Measurements from ENCODE around the gene GATA2.

GRCh38 chr3:128487538-128487812, 5.5 kb downstream of the GATA2 start:
- TF ChIP-seq CTCF (IDR thresholded peaks at IDR 0.05) (no peak), POLR2AphosphoS5 (IDR thresholded peaks at IDR 0.05) (no peak), POLR2A (IDR thresholded peaks at IDR 0.05) (no peak)

All from prostate gland (tissue), 2 donors.